ENCODE measurements around the gene LRRC40.
"Not testable (repeated sequence)": the region's sequence is repeated elsewhere in the genome, so short reads cannot be mapped to it uniquely, and the experiment has no call there.

The LRRC40 gene

GRCh38 chr1:70202173-70202758 lies 3.1 kb downstream of the LRRC40 start:
- no peak overlapping the region for H3K27ac ChIP-seq
- no peak for TF ChIP-seq CTCF (conservative IDR thresholded peaks at IDR 0.05)

- no peak for TF ChIP-seq CTCF (conservative IDR thresholded peaks at IDR 0.05)
- H3K27ac ChIP-seq = no peak overlapping the region
Observed at GRCh38 chr1:70200065-70200464, 5.3 kb downstream of the LRRC40 start.

GRCh38 chr1:70196333-70196732 lies 9.0 kb downstream of the LRRC40 start:
- TF ChIP-seq CTCF (conservative IDR thresholded peaks at IDR 0.05) = no peak
- no peak overlapping the region for H3K27ac ChIP-seq

- no peak overlapping the region for H3K27ac ChIP-seq
- TF ChIP-seq CTCF (conservative IDR thresholded peaks at IDR 0.05) = no peak
Observed at GRCh38 chr1:70195342-70195741, 10.0 kb downstream of the LRRC40 start.

GRCh38 chr1:70194601-70195000 lies 10.8 kb downstream of the LRRC40 start:
- TF ChIP-seq CTCF (conservative IDR thresholded peaks at IDR 0.05) = no peak
- H3K27ac ChIP-seq = no peak overlapping the region

GRCh38 chr1:70192446-70192845 lies 12.9 kb downstream of the LRRC40 start:
- H3K27ac ChIP-seq = not testable (repeated sequence)

- no peak for TF ChIP-seq CTCF (conservative IDR thresholded peaks at IDR 0.05)
Observed at GRCh38 chr1:70190180-70190579, 15.2 kb downstream of the LRRC40 start.

GRCh38 chr1:70188522-70188921 lies 16.9 kb downstream of the LRRC40 start:
- no peak for TF ChIP-seq CTCF (conservative IDR thresholded peaks at IDR 0.05)
- no peak overlapping the region for H3K27ac ChIP-seq

More at GRCh38 chr1:70190180-70190579, 15.2 kb downstream of the LRRC40 start:
- H3K27ac ChIP-seq = no peak overlapping the region

GRCh38 chr1:70185181-70185580 lies 20.2 kb downstream of the LRRC40 start:
- not testable (repeated sequence) for H3K27ac ChIP-seq

Measured in VCaP (cell line).